Astrocyte (in vitro differentiated cells and primary cell): ENCODE data around the gene ACACA.

ENCODE experiments used
- CTCF ChIP-seq: IDR thresholded peaks from 2 replicates; pipeline ENCODE4 v1.5.1; 2011; ENCODE audit warnings: low read depth, mild to moderate bottlenecking, inconsistent platforms, low read length, moderate library complexity; ENCODE audit not compliant: insufficient read depth
- EZH2 ChIP-seq: IDR thresholded peaks from 2 replicates; pipeline ENCODE4 v1.6.1; 2012; ENCODE audit warnings: mild to moderate bottlenecking, low read length, inconsistent platforms; ENCODE audit not compliant: insufficient read depth

GRCh38 chr17:37322106-37322505 is 84.5 kb downstream of the ACACA start:
- TF ChIP-seq CTCF (no peak), EZH2 (no peak)
